Ecto neural progenitor cell (in vitro differentiated cells): ENCODE measurements around the gene UNC13A.
"Not testable (repeated sequence)": the region's sequence is repeated elsewhere in the genome, so short reads cannot be mapped to it uniquely, and the experiment has no call there.

Experiments used
- DNase-seq: peaks from one replicate; pipeline ENCODE4 v3.0.0-alpha.2; 2018; ENCODE audit warnings: low spot score

Gene UNC13A

DNA sequence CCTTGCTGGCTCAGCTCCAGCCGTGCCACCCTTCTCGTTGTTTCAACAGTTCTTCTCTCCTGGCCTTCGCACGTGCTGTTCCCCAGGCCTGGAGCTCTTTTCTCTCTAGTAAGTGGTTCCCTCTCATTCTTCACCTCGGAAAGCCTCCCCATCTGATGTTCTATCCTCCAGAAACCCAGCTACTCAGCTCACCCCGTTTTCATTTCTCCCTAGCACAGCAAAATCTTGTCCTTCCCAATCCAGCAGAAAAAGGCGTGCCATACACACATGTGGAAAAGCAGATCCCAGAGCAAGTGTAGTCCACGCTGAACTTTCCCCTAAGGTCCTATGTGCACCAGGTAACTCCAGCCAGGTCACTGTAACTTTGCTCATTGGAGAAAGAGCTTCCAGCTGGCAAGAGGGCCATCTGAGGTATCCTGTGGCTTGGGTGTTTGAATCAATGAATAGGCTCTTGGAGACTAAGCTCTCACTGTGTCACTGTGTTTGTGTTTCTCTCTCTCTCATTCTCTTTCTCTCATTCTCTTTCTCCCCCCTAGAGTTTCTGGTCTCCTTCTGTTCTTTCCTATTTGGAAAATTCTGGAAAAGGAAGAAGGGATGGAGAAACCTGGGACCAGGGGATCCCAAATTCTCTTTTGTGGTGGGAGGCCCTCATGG, 83.7 kb downstream of the UNC13A start:
- no peak for DNase-seq

DNA sequence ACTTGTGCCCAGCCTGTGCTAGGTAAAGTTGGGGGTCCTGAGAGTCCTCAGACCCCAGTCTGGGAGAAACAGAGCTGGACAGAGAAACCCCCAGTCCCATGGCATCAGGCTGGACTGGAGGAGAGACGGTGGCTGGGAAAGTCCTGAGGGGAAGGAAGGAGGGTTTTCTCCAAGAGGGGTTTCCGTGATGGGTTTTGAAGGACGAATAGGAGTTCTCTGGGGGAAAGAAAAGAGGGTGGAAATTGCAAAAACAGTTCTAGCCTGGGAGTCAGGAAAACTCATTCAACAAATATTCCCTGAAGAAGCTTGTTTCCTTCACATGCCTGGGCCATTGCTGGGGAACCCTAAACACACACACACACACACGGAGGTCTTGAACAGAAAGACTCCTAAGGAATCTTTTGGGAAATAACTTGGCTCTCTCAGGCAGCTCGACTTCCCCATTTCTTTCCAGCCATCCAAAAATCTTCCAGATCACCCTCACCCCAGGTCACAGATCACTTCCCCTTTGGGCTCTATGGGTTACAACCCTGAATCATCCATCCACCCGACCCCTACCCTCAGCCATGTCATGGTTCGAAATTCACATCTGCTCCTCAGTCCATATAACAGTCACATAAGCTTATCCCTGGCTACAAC, 85.2 kb downstream of the UNC13A start:
- DNase-seq = no peak

GRCh38 chr19:17602217-17602616, 85.9 kb downstream of the UNC13A start:
- no peak for DNase-seq

DNA sequence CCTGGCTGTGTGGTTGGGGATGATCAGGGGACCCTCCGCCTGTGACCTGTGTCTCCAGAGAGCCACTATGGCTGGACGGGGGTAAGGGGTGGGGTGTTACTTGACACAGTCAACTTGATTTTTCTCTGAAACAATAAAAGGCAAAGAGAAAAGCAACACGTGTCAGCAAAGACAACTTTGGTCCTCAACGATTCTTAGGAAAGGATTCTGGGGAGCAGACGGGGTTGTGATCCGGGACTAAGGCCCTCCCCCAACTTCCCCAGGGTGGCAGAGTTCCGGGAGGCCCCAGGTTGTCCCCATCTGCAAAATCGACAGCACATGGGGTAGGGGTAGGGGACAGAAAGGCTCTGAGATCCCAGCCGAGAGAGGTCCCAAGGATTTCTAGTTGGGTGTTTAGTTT, 86.5 kb downstream of the UNC13A start:
- no peak for DNase-seq

DNA sequence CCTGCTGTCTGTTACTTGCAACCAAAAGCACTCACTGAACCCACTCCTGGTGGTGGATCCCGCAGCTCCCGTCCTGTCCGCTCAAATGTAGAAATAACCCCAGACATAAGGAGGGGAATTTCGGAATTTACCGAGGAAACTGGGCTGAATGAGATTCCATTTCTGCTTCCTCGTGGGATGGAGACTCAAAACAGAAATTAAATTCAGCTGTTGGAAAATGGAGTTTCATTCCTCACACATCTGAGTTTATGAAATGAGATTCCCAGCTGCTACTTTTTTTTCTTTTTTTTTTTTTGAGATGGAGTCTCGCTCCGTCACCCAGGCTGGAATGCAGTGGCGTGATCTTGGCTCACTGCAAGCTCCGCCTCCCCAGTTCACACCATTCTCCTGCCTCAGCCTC, 88.4 kb downstream of the UNC13A start:
- DNase-seq = no peak

DNA sequence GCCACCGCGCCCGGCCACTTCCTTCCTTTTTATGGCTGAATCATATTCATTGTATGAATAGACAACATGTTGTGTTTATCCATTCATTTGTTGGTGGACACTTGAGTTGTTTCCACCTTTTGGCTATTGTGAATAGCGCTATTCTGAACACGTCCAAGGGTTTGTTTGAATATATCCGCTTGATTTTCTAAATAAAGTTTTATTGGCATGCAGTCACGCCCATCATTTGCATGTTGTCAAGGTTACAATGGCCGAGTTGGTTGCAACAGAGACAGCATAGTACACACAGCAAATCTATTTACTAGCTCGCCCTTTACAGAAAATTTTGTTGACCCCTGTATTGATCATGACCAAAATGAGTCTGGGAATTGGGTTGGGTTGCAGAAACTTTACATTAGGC, 89.2 kb downstream of the UNC13A start:
- DNase-seq = no peak

DNA sequence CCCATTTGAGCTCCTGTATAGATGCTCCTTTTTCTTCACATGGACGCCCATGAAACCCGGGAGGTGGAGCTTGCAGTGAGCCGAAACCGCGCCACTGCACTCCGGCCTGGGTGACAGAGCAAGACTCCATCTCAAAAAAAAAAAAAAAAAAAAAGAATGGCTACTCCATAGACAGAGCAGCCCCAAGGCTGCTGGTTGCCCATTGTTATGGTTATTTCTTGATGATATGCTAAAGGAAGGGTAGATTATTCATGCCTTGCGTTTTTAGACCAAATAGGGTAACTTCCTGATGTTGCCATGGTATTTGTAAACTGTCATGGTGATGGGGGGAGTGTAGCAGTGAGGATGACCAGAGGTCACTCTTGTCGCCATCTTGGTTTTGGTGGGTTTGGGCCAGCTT, 90.1 kb downstream of the UNC13A start:
- DNase-seq = not testable (repeated sequence)

GRCh38 chr19:17594296-17594695, 93.9 kb downstream of the UNC13A start:
- not testable (repeated sequence) for DNase-seq

DNA sequence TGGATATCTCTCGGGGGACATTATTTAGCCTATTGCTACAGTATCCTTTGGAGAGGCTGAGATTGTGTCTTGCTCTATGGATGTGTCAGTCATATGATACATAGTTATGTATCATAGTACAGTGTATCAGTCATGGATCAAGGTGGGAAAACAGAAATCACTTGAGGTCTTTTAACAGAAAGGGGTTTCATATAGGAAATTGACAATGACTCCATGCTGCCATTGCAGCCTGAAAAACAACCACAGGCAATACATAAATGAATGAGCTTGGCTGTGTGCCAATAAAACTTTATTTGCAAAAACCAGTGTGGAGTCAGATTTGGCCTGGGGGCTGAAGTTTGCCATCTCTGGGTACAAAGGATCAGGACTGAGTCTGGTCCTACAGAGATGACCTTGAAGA, 97.3 kb downstream of the UNC13A start:
- no peak for DNase-seq

DNA sequence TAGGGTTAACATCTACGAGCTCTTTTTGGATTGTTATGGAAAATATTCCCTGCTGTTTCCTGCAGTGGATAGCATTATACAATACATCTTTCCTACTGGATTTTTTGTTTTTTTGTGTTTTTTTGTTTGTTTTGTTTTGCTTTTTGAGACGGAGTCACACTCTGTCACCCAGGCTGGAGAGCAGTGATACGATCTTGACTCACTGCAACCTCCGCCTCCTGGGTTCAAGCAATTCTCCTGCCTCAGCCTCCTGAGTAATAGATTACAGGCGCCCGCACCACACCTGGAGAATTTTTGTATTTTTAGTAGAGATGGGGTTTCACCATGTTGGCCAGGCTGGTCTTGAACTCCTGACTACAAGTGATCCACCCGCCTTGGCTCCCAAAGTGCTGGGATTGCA, 102.8 kb downstream of the UNC13A start:
- not testable (repeated sequence) for DNase-seq

DNA sequence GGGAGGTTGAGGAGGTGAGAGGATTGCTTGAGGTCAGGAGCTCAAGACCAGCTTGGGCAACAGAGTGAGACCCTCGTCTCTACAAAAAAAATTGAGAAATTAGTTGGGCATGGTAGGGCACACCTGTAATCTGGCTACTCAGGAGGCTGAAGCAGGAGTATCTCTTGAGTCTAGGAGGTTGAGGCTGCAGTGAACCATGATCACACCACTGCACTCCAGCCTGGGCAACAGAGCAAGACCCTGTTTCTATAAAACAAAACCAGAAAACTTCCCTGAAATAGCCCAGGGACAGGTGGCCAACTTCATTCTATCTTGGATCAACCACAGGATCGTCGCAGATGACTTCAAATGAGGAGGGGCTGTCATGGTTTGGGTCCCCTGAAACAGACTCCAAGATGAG, 104.0 kb downstream of the UNC13A start:
- no peak for DNase-seq

DNA sequence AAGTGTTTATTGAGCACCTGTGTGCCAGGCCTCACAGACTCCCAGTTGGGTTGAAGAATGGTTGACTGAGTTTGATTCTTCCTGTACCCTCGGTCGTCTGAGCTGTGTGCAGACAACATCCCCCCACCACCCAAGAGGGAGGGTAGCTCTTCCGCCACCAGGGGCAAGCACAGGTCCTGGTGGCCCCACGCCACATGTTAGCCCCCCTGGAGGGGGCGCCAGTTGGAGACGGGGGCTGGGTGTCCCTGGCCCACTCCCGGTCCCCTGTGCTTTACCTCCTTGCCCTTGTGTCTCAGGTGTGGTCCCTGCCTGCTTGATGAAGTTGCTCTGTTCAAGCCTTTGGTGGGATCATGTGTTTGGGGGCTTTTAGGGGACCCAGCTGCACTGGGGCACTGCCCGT, 105.5 kb downstream of the UNC13A start:
- no peak for DNase-seq

DNA sequence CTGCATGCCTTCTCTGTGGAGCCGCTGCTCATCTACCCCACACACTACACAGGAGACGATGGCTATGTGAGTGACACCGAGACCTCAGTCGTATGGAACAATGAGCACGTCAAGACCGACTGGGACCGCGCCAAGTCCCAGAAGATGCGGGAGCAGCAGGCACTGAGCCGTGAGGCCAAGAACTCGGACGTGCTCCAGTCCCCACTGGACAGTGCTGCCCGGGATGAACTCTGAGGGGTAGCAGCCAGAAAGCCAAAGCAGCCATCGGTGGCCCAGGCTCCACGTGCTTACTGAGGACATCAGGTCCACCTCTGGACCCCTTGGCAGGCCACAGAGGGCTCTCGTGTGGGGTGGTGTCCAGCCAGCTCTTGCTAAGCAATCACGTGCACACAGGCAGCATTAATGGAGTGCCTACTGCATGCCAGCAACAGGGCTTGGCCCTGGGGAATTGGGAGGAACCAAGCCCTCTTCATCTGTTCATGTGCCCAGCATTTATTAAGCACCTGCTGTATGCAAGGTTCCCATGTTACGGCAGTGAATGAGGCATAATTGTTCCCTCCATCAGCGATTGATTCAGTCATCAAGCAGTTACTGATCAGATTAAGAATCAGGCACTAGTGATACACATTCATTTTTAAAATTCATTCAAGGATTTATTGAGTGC, 106.8 kb downstream of the UNC13A start:
- DNase-seq = no peak

- no peak for DNase-seq
Measured at GRCh38 chr19:17580470-17581144, 107.5 kb downstream of the UNC13A start.

- peak; percentile 87 for DNase-seq
Measured at GRCh38 chr19:17579661-17580244, 108.4 kb downstream of the UNC13A start.

DNA sequence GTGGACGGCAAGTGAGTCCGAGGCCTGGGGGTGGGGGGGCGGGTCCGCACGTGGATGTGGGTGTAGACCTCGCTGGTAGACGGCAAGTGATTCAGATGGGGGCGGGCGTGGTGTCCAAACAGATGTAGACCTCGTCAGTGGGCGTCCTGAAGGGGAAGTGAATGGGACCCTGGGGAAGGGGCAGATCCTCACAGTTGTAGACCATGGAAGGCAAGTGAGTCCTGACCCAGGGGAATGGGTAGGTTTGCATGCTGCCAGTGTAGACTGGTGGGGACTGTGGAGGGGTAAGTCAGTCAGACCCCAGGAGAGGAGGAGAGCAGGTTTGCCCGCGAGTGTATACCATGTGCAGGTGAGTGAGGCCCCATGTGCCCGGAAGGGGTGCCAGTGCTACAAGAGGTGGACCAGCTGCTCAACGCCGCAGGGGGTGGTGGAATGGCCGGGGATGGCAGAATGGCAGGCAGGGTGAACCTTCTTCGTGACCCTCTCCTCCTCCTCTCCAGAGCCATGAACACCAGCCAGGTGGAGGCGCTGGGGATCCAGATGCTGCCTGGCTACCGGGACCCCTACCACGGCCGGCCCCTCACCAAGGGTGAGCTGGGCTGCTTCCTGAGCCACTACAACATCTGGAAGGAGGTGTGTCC, 110.6 kb downstream of the UNC13A start:
- no peak for DNase-seq

DNA sequence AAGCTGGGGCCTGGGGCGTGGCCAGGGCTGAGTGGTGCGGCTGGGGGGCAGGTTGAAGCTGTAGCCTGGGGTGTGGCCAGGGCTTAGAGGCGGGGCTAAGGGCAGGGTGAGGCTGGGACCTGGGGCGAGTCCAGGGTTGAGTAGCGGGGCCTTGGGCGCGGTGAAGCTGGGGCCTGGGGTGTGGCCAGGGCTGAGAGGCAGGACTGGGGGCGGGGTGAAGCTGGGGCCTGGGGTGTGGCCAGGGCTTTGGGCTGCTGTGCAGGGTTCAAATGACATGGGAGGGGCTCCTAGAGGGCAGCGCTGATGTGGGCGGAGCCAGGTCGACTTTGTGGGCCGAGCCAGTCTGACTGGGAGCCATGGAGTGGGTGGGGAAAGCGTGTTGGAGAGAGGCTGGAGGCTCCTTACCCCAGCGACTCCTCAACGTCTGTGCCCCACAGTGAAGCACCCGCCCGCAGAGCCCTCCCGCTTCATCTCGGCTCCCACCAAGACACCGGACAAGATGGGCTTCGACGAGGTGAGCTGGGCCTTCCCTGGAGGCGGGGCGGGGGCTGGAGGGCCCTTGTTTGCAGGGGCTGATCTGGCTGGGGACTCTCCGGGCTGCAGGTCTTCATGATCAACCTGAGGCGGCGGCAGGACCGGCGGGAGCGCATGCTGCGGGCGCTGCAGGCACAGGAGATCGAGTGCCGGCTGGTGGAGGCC, 111.2 kb downstream of the UNC13A start:
- DNase-seq = peak; percentile 99

GRCh38 chr19:17575871-17576757, 112.0 kb downstream of the UNC13A start:
- DNase-seq = no peak

DNA sequence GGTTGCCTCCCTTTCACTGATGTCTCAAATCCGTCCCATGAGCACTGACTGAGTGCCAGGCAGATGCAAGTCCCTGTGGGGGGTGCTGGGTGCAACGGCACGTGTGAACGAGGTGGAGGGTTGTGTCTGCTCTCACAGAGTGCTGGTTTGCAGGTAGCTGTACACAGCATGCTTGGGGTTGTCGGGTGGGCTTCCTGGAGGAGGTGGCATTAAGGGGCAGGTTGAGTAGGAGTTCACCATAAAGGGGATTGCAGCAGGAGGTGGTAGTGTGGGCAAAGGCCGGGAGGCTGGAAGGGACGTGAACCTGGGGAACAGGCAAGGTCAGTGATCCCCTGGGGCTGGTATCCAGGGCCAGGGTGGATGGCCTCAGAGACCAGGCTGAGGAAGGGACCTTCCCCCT, 115.5 kb downstream of the UNC13A start:
- no peak for DNase-seq

- DNase-seq = no peak
Measured at GRCh38 chr19:17570791-17571190, 117.4 kb downstream of the UNC13A start.
